ENCODE results near the gene SLC28A2. TPM values are rescaled to one million over a fixed set of nuclear protein-coding genes. Genes with fewer than 3 reads are reported as not detected.

The SLC28A2 gene
- total and polyA plus RNA-seq, 9 of the 15 experiments (the other 6 are each of a cell fraction or from before 2014, with no cell fraction given) = 0.03 to 0.04 TPM; not detected in 7

DNA sequence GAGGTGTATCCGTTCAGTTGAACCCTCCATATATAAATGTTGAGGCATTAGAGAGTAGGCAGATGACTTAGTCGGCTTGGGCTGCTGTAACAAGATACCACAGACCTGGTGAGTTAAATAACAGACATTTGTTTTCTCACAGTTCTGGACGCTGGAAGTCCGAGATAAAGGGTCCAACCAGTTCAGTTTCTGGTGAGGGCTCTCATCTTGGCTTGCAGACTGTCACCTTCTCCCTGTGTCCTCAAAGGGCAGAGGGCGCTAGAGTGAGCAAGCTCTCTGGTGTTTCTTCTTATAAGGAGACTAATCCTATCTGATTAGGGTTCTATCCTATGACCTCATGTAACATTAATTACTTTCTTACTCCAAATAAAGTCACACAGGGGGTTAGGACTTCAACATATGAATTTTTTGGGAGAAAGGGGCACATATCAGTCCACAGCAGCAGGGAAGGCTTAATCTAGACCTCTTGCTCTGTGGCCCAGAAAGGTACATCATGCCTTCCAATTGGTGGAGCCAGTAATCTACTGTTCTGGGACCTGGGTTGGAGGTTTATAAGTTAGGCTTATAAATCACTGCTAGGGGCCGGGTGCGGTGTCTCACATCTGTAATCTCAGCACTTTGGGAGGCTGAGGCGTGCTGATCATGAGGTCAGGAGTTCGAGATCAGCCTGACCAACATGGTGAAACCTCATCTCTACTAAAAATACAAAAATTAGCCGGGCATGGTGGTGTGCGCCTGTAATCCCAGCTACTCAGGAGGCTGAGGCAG lies 26.3 kb upstream of the SLC28A2 start (continued):
- TF ChIP-seq, protein P1, sequence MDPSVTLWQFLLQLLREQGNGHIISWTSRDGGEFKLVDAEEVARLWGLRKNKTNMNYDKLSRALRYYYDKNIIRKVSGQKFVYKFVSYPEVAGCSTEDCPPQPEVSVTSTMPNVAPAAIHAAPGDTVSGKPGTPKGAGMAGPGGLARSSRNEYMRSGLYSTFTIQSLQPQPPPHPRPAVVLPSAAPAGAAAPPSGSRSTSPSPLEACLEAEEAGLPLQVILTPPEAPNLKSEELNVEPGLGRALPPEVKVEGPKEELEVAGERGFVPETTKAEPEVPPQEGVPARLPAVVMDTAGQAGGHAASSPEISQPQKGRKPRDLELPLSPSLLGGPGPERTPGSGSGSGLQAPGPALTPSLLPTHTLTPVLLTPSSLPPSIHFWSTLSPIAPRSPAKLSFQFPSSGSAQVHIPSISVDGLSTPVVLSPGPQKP (CRISPR knock-in tag; IDR thresholded peaks at IDR 0.05) = no peak
- TF ChIP-seq MCM7 (IDR thresholded peaks at IDR 0.05) = no peak
- no peak for TF ChIP-seq HNRNPUL1 (IDR thresholded peaks at IDR 0.05; ENCODE audit: low read length)
- TF ChIP-seq ZNF318 (IDR thresholded peaks at IDR 0.05; ENCODE audit: borderline replicate concordance in 1 of 2, low read depth in 1 of 2) = no peak
- TF ChIP-seq ZNF407 (IDR thresholded peaks at IDR 0.05; ENCODE audit: low read depth) = no peak
- TF ChIP-seq CSDE1 (IDR thresholded peaks at IDR 0.05) = no peak
- TF ChIP-seq BRF1 (IDR thresholded peaks at IDR 0.05; ENCODE audit: borderline replicate concordance, extremely low read depth, insufficient read length) = no peak
